ENCODE results near the gene PDIA5.
"Not testable (repeated sequence)": the region's sequence is repeated elsewhere in the genome, so short reads cannot be mapped to it uniquely, and the experiment has no call there.

PDIA5 gene

DNA sequence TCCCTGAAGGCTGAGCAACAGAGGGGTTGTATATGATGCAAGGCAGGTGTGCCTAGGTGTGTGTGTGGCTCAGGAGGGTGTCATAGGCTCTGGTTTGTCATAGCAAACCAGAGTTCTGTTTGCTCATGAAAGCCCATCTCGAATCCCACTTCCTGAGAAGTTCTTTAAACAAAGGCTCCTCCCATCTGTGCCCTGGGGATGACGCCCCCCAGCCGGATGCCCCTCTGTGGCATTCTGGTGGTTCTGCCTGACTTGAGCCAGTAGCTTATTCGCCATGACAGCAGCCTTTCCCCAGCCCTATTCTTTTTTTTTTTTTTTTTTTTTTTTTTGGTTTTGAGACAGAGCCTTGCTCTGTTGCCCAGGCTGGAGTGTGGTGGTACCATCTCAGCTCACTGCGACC, 45.4 kb downstream of the PDIA5 start:
- no peak overlapping the region for H3K4me3 ChIP-seq (replicated peaks; ENCODE audit: insufficient read depth, low read length)
- H3K27ac ChIP-seq (replicated peaks) = no peak overlapping the region
- H3K27me3 ChIP-seq (ENCODE audit: insufficient read depth, poor library complexity, severe bottlenecking) = no peaks in the 10 kb centered on the region
- no peak for DNase-seq (ENCODE audit: low read depth in 1 of 2, low spot score in 1 of 2)
- TF ChIP-seq GABPA (IDR thresholded peaks at IDR 0.05; ENCODE audit: low read depth) = no peak
- TF ChIP-seq, protein P1, sequence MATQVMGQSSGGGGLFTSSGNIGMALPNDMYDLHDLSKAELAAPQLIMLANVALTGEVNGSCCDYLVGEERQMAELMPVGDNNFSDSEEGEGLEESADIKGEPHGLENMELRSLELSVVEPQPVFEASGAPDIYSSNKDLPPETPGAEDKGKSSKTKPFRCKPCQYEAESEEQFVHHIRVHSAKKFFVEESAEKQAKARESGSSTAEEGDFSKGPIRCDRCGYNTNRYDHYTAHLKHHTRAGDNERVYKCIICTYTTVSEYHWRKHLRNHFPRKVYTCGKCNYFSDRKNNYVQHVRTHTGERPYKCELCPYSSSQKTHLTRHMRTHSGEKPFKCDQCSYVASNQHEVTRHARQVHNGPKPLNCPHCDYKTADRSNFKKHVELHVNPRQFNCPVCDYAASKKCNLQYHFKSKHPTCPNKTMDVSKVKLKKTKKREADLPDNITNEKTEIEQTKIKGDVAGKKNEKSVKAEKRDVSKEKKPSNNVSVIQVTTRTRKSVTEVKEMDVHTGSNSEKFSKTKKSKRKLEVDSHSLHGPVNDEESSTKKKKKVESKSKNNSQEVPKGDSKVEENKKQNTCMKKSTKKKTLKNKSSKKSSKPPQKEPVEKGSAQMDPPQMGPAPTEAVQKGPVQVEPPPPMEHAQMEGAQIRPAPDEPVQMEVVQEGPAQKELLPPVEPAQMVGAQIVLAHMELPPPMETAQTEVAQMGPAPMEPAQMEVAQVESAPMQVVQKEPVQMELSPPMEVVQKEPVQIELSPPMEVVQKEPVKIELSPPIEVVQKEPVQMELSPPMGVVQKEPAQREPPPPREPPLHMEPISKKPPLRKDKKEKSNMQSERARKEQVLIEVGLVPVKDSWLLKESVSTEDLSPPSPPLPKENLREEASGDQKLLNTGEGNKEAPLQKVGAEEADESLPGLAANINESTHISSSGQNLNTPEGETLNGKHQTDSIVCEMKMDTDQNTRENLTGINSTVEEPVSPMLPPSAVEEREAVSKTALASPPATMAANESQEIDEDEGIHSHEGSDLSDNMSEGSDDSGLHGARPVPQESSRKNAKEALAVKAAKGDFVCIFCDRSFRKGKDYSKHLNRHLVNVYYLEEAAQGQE (IDR thresholded peaks at IDR 0.05; ENCODE audit: insufficient replicate concordance, low read depth) = no peak
- TF ChIP-seq POLR2AphosphoS5 (IDR thresholded peaks at IDR 0.05; ENCODE audit: low read depth) = no peak
- TF ChIP-seq SPI1 (IDR thresholded peaks at IDR 0.05; ENCODE audit: borderline replicate concordance, low read depth) = no peak
- TF ChIP-seq, protein P2, sequence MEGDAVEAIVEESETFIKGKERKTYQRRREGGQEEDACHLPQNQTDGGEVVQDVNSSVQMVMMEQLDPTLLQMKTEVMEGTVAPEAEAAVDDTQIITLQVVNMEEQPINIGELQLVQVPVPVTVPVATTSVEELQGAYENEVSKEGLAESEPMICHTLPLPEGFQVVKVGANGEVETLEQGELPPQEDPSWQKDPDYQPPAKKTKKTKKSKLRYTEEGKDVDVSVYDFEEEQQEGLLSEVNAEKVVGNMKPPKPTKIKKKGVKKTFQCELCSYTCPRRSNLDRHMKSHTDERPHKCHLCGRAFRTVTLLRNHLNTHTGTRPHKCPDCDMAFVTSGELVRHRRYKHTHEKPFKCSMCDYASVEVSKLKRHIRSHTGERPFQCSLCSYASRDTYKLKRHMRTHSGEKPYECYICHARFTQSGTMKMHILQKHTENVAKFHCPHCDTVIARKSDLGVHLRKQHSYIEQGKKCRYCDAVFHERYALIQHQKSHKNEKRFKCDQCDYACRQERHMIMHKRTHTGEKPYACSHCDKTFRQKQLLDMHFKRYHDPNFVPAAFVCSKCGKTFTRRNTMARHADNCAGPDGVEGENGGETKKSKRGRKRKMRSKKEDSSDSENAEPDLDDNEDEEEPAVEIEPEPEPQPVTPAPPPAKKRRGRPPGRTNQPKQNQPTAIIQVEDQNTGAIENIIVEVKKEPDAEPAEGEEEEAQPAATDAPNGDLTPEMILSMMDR (IDR thresholded peaks at IDR 0.05; ENCODE audit: insufficient read depth, low read length) = no peak

DNA sequence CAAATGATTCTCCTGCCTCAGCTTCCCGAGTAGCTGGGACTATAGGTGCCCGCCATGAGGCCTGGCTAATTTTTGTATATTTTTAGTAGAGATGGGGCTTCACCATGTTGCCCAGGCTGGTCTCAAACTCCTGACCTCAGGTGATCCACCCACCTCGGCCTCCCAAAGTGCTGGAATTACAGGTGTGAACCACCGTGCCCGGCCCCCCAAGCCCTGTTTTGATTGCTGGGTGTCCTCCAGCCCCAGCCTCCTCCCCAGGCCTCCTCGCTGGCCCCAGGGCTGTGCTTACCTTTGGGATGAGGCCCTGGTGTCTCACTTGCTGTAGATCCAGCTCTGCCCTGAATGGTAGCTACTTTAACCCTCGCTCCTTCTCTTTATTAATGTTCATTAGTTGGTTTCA, 45.8 kb downstream of the PDIA5 start:
- not testable (repeated sequence) for DNase-seq (ENCODE audit: low read depth in 1 of 2, low spot score in 1 of 2); H3K4me3 ChIP-seq (replicated peaks; ENCODE audit: insufficient read depth, low read length); H3K27me3 ChIP-seq (ENCODE audit: insufficient read depth, poor library complexity, severe bottlenecking); H3K27ac ChIP-seq (replicated peaks)

DNA sequence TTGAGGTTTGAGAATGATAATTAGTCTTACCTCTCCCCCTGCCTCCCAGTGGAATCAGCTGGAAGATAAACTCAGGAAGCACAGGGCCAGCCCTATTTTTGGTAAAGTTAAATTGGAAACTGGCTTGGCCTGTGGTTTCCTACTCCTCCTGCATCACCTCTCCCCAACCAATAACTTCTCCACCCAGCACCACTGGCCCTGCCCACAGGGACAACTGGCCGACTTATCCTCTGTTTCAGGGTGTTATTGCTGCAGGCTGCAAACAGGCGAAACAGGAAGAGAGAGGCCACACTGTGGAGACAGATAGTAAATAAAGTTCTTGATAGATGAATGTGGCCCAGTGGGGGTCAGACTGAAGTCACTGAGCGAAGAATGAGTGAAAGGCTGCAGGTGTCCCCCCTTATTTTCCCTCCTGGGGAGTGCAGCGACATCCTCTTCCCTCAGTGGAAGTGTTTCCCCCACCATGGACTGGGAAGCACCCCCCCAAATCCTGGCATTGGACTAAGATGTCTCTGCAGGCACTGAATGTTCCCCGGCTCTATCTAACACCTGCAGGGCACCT, 47.1 kb downstream of the PDIA5 start:
- no peak for TF ChIP-seq GABPA (IDR thresholded peaks at IDR 0.05; ENCODE audit: low read depth)
- TF ChIP-seq POLR2AphosphoS5 (IDR thresholded peaks at IDR 0.05; ENCODE audit: low read depth) = no peak
- TF ChIP-seq SPI1 (IDR thresholded peaks at IDR 0.05; ENCODE audit: borderline replicate concordance, low read depth) = no peak
- TF ChIP-seq, protein P1 (IDR thresholded peaks at IDR 0.05; ENCODE audit: insufficient replicate concordance, low read depth) = no peak
- TF ChIP-seq, protein P2 (IDR thresholded peaks at IDR 0.05; ENCODE audit: insufficient read depth, low read length) = no peak
- DNase-seq (ENCODE audit: low read depth in 1 of 2, low spot score in 1 of 2) = no peak

DNA sequence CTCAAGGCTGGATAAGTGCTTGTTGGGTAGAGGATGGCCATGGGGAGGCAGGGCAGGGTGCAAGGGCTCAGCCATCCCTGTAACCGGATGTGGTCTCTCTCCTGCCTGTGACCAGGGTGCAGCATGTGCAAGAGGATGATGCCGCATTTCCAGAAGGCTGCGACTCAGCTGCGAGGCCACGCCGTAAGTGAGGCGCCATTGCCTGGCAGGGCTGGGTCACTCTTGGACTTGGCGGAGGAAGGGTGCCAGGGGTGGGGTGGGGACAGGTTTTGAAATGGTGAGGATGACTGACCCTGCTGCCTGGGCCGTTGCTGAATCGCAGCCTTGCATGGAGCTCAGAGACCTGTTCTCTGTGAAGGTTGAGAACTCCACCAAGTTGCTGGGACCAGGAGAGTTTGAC, 49.3 kb downstream of the PDIA5 start:
- Histone ChIP-seq H3K4me3 (replicated peaks; ENCODE audit: insufficient read depth, low read length) (no peak overlapping the region), H3K27me3 (ENCODE audit: insufficient read depth, poor library complexity, severe bottlenecking) (no peaks in the 10 kb centered on the region), H3K27ac (replicated peaks) (no peak overlapping the region)
- no peak for TF ChIP-seq POLR2AphosphoS5 (IDR thresholded peaks at IDR 0.05; ENCODE audit: low read depth)
- TF ChIP-seq, protein P1 (IDR thresholded peaks at IDR 0.05; ENCODE audit: insufficient replicate concordance, low read depth) = no peak
- TF ChIP-seq, protein P2 (IDR thresholded peaks at IDR 0.05; ENCODE audit: insufficient read depth, low read length) = no peak
- TF ChIP-seq GABPA (IDR thresholded peaks at IDR 0.05; ENCODE audit: low read depth) = no peak
- no peak for TF ChIP-seq SPI1 (IDR thresholded peaks at IDR 0.05; ENCODE audit: borderline replicate concordance, low read depth)
- DNase-seq (ENCODE audit: low read depth in 1 of 2, low spot score in 1 of 2) = no peak

More for the DNA sequence above, 47.1 kb downstream of the PDIA5 start:
- H3K4me3 ChIP-seq (replicated peaks; ENCODE audit: insufficient read depth, low read length) = no peak overlapping the region
- no peaks in the 10 kb centered on the region for H3K27me3 ChIP-seq (ENCODE audit: insufficient read depth, poor library complexity, severe bottlenecking)
- no peak overlapping the region for H3K27ac ChIP-seq (replicated peaks)
